ENCODE results near the gene CYP27B1. TPM values are rescaled to one million over a fixed set of nuclear protein-coding genes. Genes with fewer than 3 reads are reported as not detected.

CYP27B1 gene
- total and polyA plus RNA-seq, 2 experiments from 2014 or later: 1.1 to 2.7 TPM

DNA sequence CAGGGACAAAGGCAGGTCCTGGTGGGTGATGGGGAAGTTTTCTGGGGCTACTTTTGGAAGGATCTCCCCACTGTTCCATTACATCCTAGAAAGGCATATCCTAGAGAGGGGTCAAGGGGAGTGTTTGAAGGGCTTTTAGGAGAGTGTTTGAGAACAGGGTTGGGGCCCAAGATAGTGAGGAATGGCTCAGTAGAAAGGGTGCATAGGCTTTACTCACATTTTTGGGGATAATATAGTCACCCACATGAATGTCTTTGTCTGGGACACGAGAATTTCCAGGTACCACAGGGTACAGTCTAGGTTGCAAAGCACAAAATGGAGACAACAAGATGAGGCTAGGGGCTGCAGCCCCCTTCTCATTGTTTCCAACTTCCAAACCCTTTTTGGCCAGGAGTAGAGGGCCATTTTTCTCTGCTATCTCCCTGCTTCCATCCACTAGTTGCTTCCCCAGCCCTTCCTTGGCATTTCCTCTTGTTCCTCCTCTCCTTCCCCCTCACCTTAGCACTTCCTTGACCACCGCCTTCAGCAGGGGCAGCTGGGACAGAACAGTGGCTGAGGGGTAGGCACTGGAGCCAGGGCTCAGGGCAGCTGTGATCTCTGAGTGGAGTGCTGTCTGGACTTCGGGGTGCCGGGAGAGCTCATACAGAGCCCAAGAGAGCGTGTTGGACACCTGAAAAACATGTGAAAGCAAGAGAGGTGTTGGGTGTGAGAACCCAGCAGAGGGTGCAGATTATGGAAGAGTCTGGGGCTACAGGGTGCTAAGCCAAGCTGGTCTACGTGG is 2.8 kb downstream of the CYP27B1 start:
- Mint-ChIP-seq H3K36me3 (ENCODE audit: low read depth) (peaks cover 12% of the 10 kb centered on the region), H3K4me3 (peak overlapping the region; percentile 68), H3K4me1 (peaks cover 36% of the 10 kb centered on the region), H3K27ac (no peak overlapping the region; the same call in 1 of the 2 replicates), H3K27me3 (ENCODE audit: insufficient read depth, low read depth, poor library complexity) (peaks cover 57% of the 10 kb centered on the region), H3K9me3 (no peaks in the 10 kb centered on the region)
- ATAC-seq (no peak), DNase-seq (ENCODE audit: low spot score) (no peak)
- H3K36me3 ChIP-seq (ENCODE audit: insufficient read depth): no peaks in the 10 kb centered on the region; the same call in 1 of the 2 replicates
- H2AFZ ChIP-seq: peak overlapping the region; percentile 95
- peaks cover 11% of the 10 kb centered on the region for H3F3A ChIP-seq (replicated peaks; ENCODE audit: low read depth)
- peak overlapping the region; percentile 83 for H3K4me3 ChIP-seq
- peaks cover 83% of the 10 kb centered on the region for H3K27me3 ChIP-seq (ENCODE audit: insufficient read depth)
- H3K4me2 ChIP-seq: peak overlapping the region; percentile 97
- H4K20me1 ChIP-seq (replicated peaks; ENCODE audit: insufficient read depth): no peaks in the 10 kb centered on the region
- H3K4me1 ChIP-seq (ENCODE audit: insufficient read depth): peaks cover 21% of the 10 kb centered on the region; the same call in 1 of the 2 replicates
- TF ChIP-seq, protein P1, sequence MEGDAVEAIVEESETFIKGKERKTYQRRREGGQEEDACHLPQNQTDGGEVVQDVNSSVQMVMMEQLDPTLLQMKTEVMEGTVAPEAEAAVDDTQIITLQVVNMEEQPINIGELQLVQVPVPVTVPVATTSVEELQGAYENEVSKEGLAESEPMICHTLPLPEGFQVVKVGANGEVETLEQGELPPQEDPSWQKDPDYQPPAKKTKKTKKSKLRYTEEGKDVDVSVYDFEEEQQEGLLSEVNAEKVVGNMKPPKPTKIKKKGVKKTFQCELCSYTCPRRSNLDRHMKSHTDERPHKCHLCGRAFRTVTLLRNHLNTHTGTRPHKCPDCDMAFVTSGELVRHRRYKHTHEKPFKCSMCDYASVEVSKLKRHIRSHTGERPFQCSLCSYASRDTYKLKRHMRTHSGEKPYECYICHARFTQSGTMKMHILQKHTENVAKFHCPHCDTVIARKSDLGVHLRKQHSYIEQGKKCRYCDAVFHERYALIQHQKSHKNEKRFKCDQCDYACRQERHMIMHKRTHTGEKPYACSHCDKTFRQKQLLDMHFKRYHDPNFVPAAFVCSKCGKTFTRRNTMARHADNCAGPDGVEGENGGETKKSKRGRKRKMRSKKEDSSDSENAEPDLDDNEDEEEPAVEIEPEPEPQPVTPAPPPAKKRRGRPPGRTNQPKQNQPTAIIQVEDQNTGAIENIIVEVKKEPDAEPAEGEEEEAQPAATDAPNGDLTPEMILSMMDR (conservative IDR thresholded peaks at IDR 0.05; ENCODE audit: low read depth in 2 of 2): no peak
- TF ChIP-seq STAT1 (IDR thresholded peaks at IDR 0.05; ENCODE audit: unreplicated experiment) (no peak), EZH2 (IDR thresholded peaks at IDR 0.05; ENCODE audit: low read depth, unreplicated experiment) (peak; percentile 19), EZH2phosphoT487 (IDR thresholded peaks at IDR 0.05; ENCODE audit: unreplicated experiment) (no peak), NANOG (IDR thresholded peaks at IDR 0.05; ENCODE audit: borderline replicate concordance) (no peak)
- no peaks in the 10 kb centered on the region for H3K9me2 ChIP-seq (ENCODE audit: insufficient read depth)
- H3K79me2 ChIP-seq (replicated peaks; ENCODE audit: insufficient read depth): no peaks in the 10 kb centered on the region
- no peak overlapping the region for H3K27ac ChIP-seq (ENCODE audit: low read depth)

DNA sequence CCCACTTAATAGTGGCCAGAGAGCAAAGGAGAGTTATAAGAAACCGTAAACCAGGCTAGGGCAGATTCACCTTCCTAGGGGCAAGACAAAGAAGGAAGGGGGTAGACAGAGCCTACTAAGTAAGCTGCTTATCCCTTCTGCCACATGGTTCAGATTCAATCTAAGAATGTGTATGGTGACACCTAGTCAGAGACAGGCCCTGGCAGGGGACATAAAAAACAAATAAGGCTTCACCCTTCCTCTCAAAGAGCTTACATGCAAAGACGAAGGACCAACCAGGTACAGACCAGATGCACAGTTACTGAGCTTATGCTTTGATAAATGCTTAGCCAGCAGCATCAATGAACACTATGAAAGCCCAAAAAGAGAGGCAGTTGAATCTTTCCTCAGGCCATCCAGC is 4.4 kb downstream of the CYP27B1 start:
- H3K36me3 ChIP-seq (ENCODE audit: insufficient read depth): no peaks in the 10 kb centered on the region
- no peak overlapping the region for H2AFZ ChIP-seq
- DNase-seq (ENCODE audit: low spot score) (no peak), ATAC-seq (no peak)
- Mint-ChIP-seq H3K4me1 (peaks cover 33% of the 10 kb centered on the region), H3K27me3 (ENCODE audit: insufficient read depth, low read depth, poor library complexity) (peaks cover 68% of the 10 kb centered on the region), H3K4me3 (no peak overlapping the region), H3K36me3 (ENCODE audit: low read depth) (peaks cover under 1% of the 10 kb centered on the region; the same call in 2 of the 3 replicates), H3K27ac (no peak overlapping the region), H3K9me3 (no peaks in the 10 kb centered on the region)
- peaks cover 94% of the 10 kb centered on the region for H3K27me3 ChIP-seq (ENCODE audit: insufficient read depth)
- H3K9me2 ChIP-seq (ENCODE audit: insufficient read depth): no peaks in the 10 kb centered on the region
- no peak overlapping the region for H3K4me3 ChIP-seq
- H3K4me2 ChIP-seq: no peak overlapping the region
- H3K27ac ChIP-seq (ENCODE audit: low read depth): no peak overlapping the region
- peaks cover 19% of the 10 kb centered on the region; the same call in 1 of the 2 replicates for H3K4me1 ChIP-seq (ENCODE audit: insufficient read depth)
- H3K79me2 ChIP-seq (replicated peaks; ENCODE audit: insufficient read depth): no peaks in the 10 kb centered on the region
- TF ChIP-seq, protein P2, sequence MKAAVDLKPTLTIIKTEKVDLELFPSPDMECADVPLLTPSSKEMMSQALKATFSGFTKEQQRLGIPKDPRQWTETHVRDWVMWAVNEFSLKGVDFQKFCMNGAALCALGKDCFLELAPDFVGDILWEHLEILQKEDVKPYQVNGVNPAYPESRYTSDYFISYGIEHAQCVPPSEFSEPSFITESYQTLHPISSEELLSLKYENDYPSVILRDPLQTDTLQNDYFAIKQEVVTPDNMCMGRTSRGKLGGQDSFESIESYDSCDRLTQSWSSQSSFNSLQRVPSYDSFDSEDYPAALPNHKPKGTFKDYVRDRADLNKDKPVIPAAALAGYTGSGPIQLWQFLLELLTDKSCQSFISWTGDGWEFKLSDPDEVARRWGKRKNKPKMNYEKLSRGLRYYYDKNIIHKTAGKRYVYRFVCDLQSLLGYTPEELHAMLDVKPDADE (IDR thresholded peaks at IDR 0.05): no peak
- TF ChIP-seq, protein P3, sequence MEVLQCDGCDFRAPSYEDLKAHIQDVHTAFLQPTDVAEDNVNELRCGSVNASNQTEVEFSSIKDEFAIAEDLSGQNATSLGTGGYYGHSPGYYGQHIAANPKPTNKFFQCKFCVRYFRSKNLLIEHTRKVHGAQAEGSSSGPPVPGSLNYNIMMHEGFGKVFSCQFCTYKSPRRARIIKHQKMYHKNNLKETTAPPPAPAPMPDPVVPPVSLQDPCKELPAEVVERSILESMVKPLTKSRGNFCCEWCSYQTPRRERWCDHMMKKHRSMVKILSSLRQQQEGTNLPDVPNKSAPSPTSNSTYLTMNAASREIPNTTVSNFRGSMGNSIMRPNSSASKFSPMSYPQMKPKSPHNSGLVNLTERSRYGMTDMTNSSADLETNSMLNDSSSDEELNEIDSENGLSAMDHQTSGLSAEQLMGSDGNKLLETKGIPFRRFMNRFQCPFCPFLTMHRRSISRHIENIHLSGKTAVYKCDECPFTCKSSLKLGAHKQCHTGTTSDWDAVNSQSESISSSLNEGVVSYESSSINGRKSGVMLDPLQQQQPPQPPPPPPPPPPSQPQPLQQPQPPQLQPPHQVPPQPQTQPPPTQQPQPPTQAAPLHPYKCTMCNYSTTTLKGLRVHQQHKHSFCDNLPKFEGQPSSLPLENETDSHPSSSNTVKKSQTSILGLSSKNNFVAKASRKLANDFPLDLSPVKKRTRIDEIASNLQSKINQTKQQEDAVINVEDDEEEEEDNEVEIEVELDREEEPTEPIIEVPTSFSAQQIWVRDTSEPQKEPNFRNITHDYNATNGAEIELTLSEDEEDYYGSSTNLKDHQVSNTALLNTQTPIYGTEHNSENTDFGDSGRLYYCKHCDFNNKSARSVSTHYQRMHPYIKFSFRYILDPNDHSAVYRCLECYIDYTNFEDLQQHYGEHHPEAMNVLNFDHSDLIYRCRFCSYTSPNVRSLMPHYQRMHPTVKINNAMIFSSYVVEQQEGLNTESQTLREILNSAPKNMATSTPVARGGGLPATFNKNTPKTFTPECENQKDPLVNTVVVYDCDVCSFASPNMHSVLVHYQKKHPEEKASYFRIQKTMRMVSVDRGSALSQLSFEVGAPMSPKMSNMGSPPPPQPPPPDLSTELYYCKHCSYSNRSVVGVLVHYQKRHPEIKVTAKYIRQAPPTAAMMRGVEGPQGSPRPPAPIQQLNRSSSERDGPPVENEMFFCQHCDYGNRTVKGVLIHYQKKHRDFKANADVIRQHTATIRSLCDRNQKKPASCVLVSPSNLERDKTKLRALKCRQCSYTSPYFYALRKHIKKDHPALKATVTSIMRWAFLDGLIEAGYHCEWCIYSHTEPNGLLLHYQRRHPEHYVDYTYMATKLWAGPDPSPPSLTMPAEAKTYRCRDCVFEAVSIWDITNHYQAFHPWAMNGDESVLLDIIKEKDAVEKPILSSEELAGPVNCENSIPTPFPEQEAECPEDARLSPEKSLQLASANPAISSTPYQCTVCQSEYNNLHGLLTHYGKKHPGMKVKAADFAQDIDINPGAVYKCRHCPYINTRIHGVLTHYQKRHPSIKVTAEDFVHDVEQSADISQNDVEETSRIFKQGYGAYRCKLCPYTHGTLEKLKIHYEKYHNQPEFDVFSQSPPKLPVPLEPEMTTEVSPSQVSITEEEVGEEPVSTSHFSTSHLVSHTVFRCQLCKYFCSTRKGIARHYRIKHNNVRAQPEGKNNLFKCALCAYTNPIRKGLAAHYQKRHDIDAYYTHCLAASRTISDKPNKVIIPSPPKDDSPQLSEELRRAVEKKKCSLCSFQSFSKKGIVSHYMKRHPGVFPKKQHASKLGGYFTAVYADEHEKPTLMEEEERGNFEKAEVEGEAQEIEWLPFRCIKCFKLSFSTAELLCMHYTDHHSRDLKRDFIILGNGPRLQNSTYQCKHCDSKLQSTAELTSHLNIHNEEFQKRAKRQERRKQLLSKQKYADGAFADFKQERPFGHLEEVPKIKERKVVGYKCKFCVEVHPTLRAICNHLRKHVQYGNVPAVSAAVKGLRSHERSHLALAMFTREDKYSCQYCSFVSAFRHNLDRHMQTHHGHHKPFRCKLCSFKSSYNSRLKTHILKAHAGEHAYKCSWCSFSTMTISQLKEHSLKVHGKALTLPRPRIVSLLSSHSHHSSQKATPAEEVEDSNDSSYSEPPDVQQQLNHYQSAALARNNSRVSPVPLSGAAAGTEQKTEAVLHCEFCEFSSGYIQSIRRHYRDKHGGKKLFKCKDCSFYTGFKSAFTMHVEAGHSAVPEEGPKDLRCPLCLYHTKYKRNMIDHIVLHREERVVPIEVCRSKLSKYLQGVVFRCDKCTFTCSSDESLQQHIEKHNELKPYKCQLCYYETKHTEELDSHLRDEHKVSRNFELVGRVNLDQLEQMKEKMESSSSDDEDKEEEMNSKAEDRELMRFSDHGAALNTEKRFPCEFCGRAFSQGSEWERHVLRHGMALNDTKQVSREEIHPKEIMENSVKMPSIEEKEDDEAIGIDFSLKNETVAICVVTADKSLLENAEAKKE (CRISPR knock-in tag; IDR thresholded peaks at IDR 0.05): no peak
- no peak for TF ChIP-seq ZNF331 (CRISPR knock-in tag; IDR thresholded peaks at IDR 0.05; ENCODE audit: low read depth)
- H4K20me1 ChIP-seq (replicated peaks; ENCODE audit: insufficient read depth): peaks cover under 1% of the 10 kb centered on the region; the same call in 1 of the 2 replicates
- H3F3A ChIP-seq (replicated peaks; ENCODE audit: low read depth): peaks cover 11% of the 10 kb centered on the region
